DMS 273 (cell line): ENCODE results near the gene CAPN10.

Source experiments
- DNase-seq: peaks from one replicate; lab custom pipeline; 2025; ENCODE audit not compliant: unreplicated experiment; lab: John Stamatoyannopoulos, UW

CAPN10 gene

GRCh38 chr2:240622531-240623235, 36.1 kb downstream of the CAPN10 start:
- peak; percentile 52 for DNase-seq

DNA sequence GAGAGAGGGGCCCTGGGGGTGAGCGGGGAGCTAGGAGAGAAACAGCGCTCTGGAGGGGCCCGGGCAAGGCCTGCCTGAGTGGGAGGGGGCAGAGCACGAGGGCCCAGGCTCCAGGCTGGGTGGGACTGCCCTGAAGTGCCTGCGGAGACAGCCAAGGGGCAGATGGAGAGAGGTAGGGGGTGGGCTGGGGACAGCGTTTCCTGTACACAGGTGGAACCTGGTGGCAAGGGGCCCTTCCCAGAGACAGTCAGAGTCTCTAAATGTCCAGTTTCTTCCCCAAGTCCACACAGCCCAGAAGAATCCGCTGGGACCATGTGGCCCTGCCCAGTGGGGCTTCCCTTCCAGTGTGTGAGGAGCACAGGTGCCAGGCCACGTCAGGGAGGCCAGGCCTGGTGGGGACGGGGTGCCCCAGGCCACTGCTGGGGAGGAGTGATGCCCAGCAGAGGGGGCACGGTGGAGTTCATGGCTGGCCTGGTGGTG, 37.0 kb downstream of the CAPN10 start:
- DNase-seq = no peak

GRCh38 chr2:240624011-240624949, 37.7 kb downstream of the CAPN10 start:
- DNase-seq = no peak

- no peak for DNase-seq
Measured at GRCh38 chr2:240624950-240625621, 38.6 kb downstream of the CAPN10 start, which contains the start of gene GPR35. TSS of gene GPR35 (plus strand) at chr2:240625480. CDS start at chr2:240629953, 4,473 bp downstream.

DNA sequence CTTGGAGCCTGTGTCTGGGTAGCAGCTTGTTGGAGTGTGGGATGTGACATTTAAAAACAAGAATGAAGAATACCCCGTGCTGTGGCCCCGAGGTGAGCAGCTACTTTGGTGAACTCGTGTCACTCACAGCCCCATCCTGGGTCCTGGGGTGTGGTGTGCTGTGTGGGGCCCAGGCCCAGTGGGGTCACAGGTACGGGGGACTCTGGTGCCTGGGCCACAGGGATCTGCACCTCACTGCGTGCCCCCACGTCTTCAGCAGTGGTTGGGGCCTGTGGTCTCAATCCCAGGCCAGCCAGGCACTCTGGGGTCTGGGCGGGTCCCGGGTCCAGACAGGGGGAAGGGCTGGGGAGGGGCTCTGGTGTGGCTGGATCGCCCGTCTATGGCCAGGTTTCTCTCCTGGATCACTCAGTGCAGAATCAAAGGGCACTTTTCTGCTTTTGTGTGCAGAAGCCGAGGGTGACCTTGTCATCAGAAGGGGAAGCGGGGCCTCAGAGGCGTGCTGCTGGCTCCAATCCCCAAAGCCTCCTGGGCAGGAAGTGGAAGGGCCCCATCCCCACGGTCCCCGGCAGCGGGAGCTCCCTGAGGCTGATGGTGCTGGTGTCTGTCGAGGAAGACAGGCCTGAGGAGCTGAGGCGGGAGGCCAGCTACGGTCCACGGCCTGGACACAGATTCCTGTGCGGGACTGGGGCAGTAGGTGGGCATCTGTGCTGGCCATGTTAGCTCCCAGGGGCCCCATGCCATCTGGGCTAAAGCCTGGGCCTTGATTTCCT, 40.2 kb downstream of the CAPN10 start:
- no peak for DNase-seq

DNA sequence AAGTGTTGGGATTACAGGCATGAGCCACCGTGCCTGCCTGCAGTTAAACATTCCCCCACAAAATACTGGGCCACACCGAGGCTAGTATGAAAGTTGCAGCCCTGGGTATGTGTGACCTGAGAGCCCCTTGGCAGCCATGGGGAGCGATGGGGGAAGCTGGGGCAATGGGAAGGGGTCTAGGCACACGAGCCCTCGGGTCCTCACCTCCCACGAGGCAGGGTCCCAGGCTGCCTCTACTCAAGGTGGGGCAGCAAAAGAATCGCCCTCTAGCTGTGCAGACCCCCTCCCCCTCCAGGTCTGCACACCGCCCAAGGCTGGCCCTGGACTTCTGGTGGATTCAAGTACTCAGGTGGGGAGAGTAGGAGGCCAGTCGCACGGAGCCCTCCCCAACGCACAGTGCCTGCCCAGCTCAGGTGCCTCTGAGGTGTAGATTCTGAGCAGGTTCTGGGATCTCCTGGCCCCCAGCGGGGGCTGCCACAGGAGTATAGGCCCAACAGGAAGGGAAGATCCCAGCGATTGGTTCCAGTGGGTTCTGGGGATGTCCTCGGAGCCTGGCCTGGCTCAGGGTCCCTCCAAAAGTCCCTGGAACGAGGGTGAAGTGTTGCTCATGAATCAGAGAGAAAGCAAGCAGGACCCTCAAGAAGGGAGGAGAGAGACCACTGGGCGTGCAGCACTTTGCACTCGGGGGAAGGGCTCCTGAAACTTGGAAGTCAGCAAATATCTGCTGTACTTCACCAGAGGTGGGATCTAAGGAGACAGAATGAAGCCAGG, 41.4 kb downstream of the CAPN10 start:
- DNase-seq = no peak

- no peak for DNase-seq
Measured at GRCh38 chr2:240628507-240628807, 41.9 kb downstream of the CAPN10 start.

GRCh38 chr2:240628808-240629618, 42.5 kb downstream of the CAPN10 start:
- DNase-seq = no peak

DNA sequence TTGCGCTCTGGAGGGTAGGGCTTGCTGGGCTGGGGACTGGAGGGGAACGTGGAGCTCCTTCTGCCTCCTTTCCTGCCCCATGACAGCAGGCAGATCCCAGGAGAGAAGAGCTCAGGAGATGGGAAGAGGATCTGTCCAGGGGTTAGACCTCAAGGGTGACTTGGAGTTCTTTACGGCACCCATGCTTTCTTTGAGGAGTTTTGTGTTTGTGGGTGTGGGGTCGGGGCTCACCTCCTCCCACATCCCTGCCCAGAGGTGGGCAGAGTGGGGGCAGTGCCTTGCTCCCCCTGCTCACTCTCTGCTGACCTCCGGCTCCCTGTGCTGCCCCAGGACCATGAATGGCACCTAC, 43.1 kb downstream of the CAPN10 start:
- no peak for DNase-seq

DNA sequence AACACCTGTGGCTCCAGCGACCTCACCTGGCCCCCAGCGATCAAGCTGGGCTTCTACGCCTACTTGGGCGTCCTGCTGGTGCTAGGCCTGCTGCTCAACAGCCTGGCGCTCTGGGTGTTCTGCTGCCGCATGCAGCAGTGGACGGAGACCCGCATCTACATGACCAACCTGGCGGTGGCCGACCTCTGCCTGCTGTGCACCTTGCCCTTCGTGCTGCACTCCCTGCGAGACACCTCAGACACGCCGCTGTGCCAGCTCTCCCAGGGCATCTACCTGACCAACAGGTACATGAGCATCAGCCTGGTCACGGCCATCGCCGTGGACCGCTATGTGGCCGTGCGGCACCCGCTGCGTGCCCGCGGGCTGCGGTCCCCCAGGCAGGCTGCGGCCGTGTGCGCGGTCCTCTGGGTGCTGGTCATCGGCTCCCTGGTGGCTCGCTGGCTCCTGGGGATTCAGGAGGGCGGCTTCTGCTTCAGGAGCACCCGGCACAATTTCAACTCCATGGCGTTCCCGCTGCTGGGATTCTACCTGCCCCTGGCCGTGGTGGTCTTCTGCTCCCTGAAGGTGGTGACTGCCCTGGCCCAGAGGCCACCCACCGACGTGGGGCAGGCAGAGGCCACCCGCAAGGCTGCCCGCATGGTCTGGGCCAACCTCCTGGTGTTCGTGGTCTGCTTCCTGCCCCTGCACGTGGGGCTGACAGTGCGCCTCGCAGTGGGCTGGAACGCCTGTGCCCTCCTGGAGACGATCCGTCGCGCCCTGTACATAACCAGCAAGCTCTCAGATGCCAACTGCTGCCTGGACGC, 43.6 kb downstream of the CAPN10 start:
- DNase-seq = peak; percentile 54

GRCh38 chr2:240630771-240631547, 44.4 kb downstream of the CAPN10 start:
- no peak for DNase-seq

- DNase-seq = no peak
Measured at GRCh38 chr2:240631548-240632305, 45.2 kb downstream of the CAPN10 start.

- DNase-seq = no peak
Measured at GRCh38 chr2:240632306-240632721, 45.8 kb downstream of the CAPN10 start.

DNA sequence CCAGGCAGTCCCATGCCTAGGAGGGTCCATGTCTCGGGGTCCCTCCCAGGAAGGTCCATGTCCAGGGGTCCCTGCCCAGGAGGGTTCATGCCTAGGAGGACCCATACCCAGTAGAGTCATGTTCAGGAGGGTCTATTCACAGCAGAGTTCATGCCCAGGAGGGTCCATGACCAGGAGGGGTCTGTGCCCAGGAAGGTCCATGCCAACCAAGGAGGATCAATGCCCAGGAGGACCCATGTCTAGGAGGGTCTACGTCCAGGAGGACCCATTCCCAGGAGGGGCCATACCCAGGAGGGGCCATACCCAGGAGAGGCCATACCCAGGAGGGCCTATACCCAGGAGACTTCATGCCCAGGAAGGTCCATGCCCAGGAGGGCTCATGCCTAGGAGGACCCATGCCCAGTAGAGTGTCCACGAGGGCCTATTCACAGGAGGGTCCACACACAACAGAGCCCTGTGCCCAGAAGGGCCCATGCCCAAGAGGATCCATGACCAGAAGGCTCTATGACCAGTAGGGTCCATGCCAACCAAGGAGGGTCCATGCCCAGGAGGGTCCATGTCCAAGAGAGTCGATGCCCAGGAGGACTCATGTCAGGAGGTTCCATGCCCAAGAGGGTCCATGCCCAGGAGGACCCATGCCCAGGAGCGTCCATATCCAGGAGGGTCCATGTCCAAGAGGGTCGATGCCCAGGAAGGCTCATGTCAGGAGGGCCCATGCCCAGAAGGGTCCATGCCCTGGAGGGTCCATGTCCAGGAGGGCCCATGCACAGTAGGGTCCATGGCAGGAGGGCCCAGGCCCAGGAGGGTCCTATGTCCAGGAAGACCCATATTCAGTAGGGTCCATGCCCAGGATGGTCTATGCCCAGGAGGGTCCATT, 48.8 kb downstream of the CAPN10 start:
- DNase-seq = no peak

GRCh38 chr2:240635998-240636547, 49.5 kb downstream of the CAPN10 start:
- DNase-seq = no peak
